GM21825 (cell line): ENCODE results near the gene PAF1.
A peak's percentile ranks its signal among the peaks of the same experiment; 100 is the strongest.

Experiments
- ATAC-seq: cut with Tn5 transposase; IDR thresholded peaks from one replicate; pipeline ENCODE4 v1.9.1; 2021; ENCODE audit warnings: mild to moderate bottlenecking, moderate library complexity; ENCODE audit not compliant: unreplicated experiment

The PAF1 gene

DNA sequence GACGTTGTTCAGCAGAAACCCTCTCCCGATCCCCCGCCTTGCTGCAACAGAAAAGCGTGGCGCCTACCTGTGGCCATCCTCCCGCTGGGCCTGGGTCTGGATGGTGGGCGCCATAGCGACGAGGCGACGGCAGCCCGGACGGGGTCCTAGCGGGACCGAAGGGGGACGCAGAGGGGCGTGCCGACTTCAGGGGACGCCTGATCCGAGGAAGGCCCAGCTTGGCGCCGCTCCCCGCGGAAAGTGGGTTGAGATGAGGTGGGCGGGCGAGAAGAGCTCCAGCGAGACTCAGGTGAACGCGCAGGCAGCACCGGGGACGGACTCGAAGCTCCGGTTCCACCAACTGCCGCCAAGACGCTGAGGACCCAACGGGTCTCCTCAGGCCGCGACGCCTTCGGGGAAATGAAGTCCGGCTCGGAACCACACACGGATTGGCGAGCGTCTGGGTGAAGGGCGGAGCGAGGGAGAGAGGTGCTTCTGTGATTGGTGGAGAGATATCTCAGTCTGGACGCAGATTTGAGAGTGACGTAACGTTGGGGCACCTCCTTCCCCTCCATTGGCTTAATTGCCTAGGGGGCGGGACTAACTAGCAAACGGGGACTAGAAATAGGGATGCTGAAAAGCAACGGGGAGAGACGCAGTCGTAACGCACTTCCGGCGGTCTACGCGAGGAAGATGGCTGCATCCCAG is at the start of gene PAF1, which contains the start of gene MED29:
Gene PAF1, minus strand, starts transcription at position 356 of the 687 bp plus-strand sequence. Its CDS starts 242 bp downstream, at position 114.
Gene MED29, plus strand, starts transcription at position 628 of the 687 bp plus-strand sequence. Its CDS starts 45 bp downstream, at position 673.
- peak; percentile 82 for ATAC-seq

DNA sequence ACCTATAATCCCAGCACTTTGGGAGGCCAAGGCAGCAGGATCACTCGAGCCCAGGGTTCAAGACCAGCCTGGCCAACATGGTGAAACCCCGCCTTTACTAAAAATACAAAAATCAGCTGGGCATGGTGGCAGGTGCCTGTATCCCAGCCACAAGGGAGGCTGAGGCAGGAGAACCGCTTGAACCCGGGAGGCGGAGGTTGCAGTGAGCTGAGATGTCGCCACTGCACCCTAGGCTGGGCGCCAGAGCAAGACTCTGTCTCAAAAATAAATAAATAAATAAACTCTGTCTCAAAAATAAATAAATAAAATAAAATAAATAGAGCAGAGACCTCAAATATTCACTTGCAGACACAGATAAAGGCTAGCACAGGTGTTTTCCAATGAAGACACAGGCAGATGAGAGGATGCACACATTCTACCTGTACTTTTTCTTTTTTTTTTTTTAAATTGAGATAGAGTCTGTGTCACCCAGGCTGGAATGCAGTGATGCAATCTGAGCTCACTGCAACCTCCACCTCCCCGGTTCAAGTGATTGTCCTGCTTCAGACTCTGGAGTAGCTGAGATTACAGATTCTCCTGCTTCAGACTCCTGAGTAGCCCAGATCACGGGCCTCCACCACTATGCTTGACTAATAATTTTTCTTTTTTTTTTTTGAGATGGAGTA is 47.5 kb upstream of the PAF1 start:
- ATAC-seq: no peak

DNA sequence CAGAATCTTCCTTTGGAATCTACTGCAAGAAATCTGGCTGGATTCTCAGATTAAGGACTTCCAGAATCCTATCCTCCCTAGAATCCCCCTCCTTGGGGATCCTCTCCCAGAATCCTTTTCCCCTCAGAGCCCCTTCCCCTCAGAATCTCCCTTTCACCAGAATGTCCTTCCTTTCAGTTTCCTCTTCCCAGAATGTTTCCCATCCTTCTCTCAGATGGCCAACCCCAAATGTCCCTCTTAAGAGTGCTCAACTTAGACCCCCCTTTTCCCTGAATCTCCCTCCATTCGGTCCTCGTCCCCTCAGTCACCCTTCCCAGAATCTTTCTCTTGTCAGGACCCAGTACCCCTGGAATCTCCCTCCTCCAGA is 45.4 kb upstream of the PAF1 start:
- no peak for ATAC-seq

DNA sequence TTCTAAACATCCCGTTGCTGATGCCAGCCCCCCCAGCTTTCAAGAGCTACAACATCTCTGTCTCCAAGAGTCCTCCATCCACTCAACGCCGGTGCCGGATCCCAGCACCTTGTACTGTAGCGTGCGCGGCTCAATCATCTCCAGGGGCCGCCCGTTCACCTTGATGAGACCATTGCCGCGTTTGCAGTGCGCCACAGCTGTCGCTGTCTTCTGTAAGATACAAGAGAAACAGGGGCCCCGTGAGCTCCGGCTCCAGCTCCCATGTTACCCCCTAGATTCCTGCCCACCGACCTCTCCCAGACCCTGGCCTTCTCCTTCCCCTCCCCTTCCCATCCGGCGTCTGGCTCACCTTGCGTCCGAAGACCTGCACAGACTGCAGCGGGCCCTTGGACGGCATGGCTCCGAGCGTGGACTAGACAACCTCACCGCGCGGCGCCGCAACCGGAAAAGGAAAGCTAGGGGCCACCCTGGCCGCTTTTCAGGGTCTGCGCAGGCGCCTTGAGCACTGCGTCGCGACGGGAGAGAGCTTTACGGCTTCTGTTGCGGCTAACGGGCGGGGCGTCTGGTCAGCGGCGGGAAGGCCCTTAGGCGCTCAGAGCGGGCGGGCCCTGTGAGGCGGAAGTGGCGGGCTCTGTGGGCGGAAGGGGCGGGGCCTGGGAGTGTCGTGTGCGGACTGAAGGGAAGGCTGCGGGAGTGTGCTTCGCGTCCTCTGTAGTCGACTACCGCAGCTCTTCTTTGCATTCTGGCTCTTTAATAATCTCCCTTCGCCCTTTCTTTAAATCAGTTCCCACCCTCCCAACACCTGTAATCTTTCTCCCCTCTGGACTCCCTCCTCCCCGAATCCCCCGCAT is 44.8 kb upstream of the PAF1 start, which contains the start of gene RPS16:
Gene RPS16, minus strand, starts transcription at position 451 of the 851 bp plus-strand sequence. Its CDS starts 54 bp downstream, at position 397.
- peak; percentile 67 for ATAC-seq

DNA sequence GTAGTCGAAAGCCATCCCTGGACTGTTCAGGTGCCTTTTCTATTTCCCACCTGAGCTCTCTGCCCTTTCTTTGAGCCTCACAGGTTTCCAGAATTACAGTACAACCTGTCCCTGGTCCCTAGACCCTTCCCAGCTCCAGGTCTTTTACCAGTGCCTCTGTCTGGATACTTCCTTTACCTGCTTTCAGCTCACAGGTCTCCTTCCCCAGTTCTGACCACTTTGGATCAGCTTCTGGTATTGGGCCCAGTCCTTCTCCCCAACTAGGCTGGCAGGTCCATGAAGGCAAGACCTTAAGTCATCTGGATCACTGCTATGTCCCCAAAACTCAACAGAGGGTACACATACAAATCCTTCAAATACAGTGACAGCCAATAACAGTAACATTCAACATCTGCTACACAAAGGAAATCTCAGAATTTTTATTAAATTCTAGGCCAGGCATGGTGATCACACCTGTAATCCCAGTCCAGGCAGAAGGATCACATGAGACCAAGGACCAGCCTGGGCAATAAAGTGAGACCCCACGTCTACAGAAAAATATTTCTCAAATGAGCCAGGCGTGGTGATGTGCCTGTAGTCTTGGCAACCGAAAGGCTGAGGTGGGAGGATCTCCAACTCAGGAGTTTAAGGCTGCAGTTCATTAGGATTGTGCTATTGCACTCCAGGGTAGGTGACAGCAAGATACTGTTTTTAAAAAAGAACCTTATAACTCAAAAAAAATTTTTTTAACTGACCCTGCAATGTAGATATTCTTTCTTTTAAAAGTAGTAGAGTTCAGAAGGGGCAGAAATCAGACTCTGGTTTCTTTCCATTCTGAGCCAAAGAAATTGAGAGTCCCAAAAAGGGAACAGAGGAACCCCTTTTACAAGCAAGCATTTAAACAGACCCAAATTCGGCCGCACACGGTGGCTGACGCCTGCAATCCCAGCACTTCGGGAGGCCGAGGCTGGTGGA is 43.5 kb upstream of the PAF1 start:
- no peak for ATAC-seq

DNA sequence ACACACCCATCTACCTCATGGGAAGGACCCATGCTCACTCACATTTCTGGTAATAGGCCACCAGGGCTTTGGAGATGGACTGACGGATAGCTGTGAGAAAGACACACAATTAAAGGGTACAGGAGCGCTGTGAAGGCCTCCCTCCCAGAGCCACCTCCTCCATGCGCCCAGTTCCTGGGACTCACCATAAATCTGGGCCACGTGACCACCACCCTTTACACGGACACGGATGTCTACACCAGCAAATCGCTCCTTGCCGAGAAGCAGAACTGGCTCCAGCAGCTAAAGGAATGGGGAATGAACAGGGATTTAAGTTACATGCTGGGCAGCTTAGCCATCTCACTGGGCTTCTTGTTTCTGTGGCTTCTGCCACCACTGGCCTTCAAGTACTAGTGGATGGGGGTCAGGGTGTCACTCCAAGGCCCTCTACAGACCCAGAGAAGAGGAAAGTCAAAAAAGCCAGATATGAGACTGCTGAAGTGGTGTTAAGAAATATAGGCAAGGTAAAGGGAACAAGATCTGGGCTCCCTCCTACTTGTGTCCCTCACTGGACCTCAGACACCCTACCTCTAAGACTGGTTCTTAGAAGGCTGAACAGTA is 42.7 kb upstream of the PAF1 start:
- ATAC-seq: no peak

DNA sequence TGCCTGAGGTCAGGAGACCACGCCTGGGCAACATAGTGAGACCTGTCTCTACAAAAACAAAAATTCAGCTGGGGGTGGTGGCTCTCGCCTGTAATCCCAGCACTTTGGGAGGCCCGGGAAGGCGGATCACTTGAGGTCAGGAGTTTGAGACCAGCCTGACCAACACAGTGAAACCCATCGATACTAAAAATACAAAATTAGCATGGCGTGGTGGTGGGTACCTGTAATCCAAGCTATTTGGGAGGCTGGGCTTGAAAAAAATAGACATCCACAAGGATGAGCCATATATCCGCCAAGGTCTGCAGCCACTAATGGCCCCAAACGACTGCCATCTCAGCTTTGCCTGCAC is 41.7 kb upstream of the PAF1 start:
- no peak for ATAC-seq

DNA sequence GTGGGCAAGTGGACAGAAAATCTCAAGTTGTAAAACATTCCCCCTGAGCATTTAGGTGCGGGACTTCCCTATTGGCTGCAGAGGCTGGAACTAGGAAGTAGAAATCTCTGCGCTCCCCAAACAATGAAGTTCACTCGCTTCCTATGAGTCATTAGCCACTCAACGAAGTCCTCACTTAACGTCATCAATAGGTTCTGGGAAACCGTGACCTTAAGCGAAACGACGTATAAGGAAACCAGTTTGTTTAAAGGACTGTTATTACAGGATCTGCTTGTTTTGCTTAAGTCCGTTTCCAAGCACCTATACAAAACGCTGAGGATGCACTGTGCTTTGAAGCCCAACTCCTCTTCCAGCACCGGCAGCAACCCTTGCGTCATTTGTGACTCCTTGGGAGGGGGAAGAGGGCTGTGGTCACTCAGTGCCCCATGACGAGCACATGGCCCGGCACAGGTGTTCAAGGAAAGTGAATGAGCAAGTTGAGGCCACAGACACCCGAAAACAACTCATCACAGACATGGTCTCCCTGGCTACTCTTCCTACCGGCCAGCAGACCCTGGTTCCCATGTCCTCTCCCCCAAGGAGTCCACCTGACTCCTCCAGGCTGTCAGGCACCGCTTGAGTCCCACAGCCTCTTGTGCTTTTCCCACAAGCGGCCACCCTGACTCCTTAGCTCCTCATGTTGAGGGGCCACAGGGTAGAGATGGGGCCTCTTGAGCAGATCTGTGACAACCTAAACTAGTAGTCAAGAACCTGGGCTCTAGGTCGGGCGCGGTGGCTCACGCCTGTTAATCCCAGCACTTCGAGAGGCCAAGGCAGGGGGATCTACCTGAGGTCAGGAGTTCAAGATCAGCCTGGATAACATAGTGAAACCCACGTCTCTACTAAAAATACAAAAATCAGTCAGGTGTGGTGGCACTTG is 40.0 kb upstream of the PAF1 start:
- no peak for ATAC-seq

DNA sequence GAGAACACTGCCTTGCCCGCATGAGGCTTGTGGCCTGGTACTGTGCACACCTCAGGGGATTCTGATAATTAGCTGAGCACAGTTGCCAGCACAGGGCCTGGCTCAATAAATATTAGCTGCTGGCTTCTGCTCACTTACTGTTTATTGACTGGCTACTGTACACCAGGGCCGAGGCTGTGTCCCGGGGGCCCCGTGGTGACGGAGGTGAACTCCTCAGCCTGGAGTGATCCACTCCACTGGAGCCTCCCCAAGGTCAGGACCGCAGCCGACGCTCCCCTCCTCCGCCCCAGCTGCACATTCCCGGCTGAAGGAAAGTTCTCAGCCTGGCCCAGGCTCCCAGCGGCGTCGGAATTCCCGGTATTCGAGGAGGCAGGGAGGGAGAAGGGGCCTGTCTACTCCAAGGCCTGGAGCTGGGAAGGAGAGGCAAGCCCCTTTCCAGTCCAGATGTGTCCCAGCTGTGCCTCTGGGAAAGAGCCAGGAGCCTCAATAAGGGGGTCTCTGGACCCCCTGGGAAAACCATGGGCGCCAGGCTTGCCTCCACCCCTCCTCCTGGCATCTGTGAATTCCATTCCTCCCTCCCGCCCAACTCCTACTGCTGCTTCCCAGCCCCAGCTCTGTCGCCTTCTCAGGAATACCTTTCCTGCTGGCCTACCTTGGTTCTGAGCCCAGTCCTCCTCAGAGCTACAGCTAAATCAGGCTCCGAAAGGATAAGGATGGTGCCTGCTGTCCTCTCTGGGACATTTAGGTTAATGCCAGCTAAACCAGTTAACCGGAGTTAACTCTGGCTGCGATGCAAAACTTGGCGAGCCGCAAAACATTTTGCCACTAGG is 37.6 kb upstream of the PAF1 start:
- ATAC-seq: no peak

DNA sequence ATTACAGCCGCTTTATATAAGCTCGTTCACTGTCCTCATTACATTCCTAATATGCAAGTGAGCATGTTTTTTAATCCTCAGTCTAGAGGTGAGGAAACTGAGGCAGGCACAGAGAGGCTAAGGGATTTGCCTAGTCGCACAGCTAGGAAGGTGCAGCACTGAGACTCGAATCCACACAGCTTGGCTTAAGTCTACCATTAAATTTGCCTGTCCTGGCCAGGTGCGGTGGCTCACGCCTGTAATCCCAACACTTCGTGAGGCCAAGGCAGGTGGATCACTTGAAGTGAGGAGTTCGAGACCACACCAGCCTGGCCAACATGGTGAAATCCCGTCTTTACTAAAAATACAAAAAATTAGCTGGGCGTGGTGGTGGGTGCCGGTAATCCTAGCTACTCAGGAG is 36.8 kb upstream of the PAF1 start:
- no peak for ATAC-seq

DNA sequence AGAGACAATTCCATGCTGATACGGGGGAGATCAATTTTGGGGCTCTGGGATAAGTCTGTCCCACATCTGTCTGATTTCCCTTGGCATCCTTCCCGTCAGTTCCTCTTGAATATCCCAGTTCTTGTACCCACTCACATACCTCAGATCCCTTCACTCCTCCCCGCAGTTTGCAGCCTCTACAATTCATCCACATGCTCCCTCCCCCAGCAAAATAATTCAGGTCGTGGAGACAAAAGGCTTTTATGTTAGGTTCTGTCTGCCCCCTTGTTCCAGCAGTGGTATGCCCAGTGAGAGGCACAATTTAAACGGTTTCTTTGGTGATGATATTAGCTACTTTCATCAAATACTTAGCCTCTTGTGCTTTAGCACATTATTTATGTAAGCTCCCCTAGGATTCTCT is 35.3 kb upstream of the PAF1 start:
- ATAC-seq: no peak

DNA sequence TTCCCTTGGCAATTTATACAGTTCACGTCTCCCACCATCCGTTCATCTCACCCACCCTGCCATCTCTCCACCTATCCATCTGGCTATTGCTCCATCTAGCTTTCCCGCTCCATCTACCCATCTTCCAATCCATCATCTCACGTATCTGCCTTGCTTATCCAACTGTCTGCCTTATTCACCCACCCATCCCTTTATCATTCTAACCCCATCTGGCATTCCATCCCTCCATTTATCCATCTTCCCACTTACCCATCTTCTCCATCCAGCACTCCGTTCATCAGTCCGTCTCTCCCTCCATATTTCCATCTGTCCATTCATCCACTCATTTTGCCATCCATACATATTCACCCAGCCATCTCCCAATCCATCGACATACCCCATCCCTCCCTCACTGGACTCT is 34.8 kb upstream of the PAF1 start:
- no peak for ATAC-seq

DNA sequence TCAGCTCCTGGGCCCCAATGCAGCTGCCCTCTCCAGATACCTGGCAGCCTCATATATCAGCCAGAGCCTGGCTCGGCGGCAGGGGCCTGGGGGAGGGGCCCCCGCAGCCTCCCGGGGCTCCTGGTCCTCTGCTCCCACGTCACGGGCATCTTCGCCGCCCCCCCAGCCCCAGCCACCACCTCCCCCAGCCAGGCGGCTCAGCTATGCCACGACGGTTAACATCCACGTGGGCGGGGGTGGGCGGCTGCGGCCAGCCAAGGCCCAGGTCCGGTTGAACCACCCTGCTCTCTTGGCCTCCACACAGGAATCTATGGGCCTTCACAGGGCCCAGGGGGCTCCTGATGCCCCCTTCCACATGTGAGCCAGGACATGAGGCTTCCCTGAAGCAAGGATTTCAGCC is 34.0 kb upstream of the PAF1 start:
- ATAC-seq: no peak

DNA sequence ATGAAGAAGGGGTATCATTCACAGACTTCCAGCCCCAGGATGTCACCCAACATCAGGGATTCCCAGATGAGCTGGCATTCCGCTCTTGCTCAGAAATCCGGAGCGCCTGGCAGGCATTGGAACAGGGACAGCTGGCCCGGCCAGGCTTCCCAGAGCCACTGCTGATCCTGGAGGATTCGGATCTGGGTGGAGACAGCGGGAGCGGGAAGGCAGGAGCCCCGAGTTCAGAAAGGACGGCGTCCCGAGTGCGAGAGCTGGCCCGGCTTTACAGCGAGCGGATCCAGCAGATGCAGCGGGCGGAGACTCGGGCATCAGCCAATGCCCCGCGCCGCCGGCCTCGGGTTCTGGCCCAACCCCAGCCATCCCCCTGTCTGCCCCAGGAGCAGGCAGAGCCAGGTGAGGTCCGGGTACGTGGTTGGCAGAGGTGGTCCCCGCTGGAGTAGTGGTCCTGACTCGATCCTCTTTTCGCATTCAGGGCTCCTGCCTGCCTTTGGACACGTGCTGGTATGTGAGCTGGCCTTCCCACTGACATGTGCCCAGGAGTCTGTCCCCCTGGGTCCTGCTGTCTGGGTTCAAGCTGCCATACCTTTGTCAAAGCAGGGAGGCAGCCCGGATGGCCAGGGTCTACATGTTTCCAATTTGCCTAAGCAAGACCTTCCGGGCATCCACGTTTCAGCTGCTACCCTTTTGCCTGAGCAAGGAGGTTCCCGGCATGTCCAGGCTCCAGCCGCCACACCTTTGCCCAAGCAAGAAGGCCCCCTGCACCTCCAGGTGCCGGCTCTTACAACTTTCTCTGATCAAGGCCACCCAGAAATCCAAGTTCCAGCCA is 32.6 kb upstream of the PAF1 start:
- no peak for ATAC-seq

DNA sequence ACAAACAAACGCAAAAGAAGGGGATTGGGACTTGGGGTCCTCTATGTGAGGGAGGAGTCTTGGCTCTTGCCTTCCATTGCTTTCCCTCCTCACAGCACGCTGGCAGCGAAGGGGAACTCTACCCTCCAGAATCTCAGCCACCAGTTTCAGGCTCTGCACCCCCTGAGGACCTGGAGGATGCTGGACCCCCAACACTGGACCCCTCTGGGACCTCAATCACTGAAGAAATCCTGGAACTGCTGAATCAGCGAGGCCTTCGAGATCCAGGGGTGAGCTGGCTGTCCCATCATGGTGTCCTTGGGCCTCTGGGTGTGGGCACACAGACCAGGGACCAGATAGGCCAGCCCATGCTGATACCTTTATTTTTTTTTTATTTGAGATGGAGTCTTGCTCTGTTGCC is 31.1 kb upstream of the PAF1 start:
- ATAC-seq: no peak

DNA sequence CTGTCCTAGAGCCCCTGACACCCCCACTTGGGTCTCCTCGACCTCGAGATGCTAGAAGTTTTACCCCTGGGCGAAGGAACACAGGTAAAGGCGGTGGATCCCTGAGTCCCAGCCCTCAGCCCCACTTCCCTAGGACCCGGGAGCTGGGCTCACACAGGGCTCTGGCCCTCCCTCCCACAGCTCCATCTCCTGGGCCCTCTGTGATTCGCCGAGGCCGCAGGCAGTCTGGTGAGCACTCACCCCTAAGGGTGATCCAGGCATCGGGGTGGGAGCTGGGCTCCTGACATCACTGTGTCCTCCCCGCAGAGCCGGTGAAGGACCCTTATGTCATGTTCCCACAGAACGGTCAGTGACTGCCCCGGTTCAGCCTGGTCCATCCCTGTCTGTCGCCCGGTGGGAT is 29.9 kb upstream of the PAF1 start:
- ATAC-seq: no peak

DNA sequence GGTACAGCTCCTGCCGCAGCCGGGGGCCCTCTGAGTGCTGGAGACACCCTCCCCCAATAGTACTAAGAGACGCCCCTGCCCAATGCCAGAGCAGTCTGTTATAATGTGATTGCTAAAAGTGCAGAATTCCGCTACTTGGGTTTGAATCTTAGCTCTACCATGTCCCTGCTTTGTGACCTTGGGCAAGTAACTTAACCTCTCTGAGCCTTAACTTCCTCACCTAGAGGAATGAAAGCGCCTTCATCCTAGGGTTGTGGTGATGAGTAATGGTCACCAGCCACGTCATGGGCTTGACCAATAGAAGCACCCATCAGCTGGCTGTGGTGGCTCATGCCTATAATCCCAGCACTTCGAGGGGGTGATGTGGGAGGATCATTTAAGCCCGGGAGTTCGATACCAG is 28.1 kb upstream of the PAF1 start:
- no peak for ATAC-seq
